ENCODE measurements around the gene SETD6.

The SETD6 gene

GRCh38 chr16:58494981-58495520 lies 20.3 kb upstream of the SETD6 start:
- DNase-seq (ENCODE audit: low spot score), result peak; percentile 69

- DNase-seq (ENCODE audit: low spot score), result no peak
These were observed 19.6 kb upstream of the SETD6 start for GRCh38 chr16:58495521-58496331.

- DNase-seq (ENCODE audit: low spot score), result no peak
These were observed 17.8 kb upstream of the SETD6 start for GRCh38 chr16:58497468-58497867.

GRCh38 chr16:58497935-58498334 lies 17.4 kb upstream of the SETD6 start:
- DNase-seq (ENCODE audit: low spot score), result no peak

- DNase-seq (ENCODE audit: low spot score), result no peak
These were observed 16.8 kb upstream of the SETD6 start for GRCh38 chr16:58498341-58499091.

- no peak for DNase-seq (ENCODE audit: low spot score)
These were observed 16.2 kb upstream of the SETD6 start for GRCh38 chr16:58499092-58499511.

- peak; percentile 82 for DNase-seq (ENCODE audit: low spot score)
These were observed 15.5 kb upstream of the SETD6 start, which contains the start of gene NDRG4 for GRCh38 chr16:58499615-58500351. NDRG4 (plus strand) TSS chr16:58500143; CDS start chr16:58500249, 106 bp downstream.

GRCh38 chr16:58500430-58501241 lies 14.7 kb upstream of the SETD6 start:
- no peak for DNase-seq (ENCODE audit: low spot score)

- peak; percentile 44 for DNase-seq (ENCODE audit: low spot score)
These were observed 13.8 kb upstream of the SETD6 start for GRCh38 chr16:58501242-58502131.

GRCh38 chr16:58502217-58502921 lies 12.9 kb upstream of the SETD6 start:
- no peak for DNase-seq (ENCODE audit: low spot score)

- DNase-seq (ENCODE audit: low spot score), result no peak
These were observed 12.0 kb upstream of the SETD6 start for GRCh38 chr16:58503166-58503862.

GRCh38 chr16:58503863-58504688 lies 11.2 kb upstream of the SETD6 start:
- DNase-seq (ENCODE audit: low spot score), result no peak

- no peak for DNase-seq (ENCODE audit: low spot score)
These were observed 8.8 kb upstream of the SETD6 start for GRCh38 chr16:58506241-58507194.

GRCh38 chr16:58507195-58507962 lies 7.9 kb upstream of the SETD6 start:
- DNase-seq (ENCODE audit: low spot score), result no peak

- DNase-seq (ENCODE audit: low spot score), result no peak
These were observed 7.2 kb upstream of the SETD6 start for GRCh38 chr16:58507963-58508670.

Measured in germinal center (tissue), 1 donor.